GM13977 (cell line): ENCODE data around the gene GOLGA8B.

ENCODE experiments used
- DNase-seq: peaks from one replicate; pipeline ENCODE4 v3.0.0; 2012; ENCODE audit warnings: low spot score
- CTCF ChIP-seq: IDR thresholded peaks from 2 replicates; pipeline ENCODE4 v1.5.1; 2012; ENCODE audit warnings: mild to moderate bottlenecking, control low read depth; ENCODE audit not compliant: insufficient read depth; ENCODE audit errors: extremely low read depth, missing control alignments
- in situ Hi-C: fragments of 300-500 bp; cut with MboI; formaldehyde crosslinking; loops from one replicate; pipeline ENCODE4 v1.12.0; 2022; ENCODE audit warnings: low sequenced_read_pairs, low pct_unique_long_range_greater_than_20kb, mixed read lengths, inconsistent platforms; ENCODE audit not compliant: unreplicated experiment

GOLGA8B gene

DNA sequence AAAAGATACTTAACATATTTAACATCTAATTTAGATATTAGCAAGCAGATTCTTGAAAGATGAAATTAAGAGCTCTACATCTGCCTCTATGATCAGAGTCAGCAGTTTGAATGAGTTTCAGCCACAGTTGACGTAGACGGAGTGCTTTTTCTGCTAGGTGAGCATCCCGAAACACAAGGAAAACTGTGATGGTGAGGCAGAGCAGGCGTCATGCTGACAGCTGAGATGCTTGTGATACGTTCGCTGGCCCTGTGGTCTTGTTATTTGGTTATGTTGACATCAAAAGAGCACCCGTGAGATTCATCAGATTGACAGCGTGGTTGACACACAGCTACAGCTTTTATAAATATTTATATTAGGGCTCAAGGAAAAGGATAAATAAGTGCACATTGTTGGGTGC is 19.6 kb upstream of the GOLGA8B start:
- no peak for TF ChIP-seq CTCF
- in situ Hi-C loops: loop anchor here (25.0 kb wide), 1 partner anchor 309 kb away; no protein-coding TSS in a partner anchor
- DNase-seq: no peak

DNA sequence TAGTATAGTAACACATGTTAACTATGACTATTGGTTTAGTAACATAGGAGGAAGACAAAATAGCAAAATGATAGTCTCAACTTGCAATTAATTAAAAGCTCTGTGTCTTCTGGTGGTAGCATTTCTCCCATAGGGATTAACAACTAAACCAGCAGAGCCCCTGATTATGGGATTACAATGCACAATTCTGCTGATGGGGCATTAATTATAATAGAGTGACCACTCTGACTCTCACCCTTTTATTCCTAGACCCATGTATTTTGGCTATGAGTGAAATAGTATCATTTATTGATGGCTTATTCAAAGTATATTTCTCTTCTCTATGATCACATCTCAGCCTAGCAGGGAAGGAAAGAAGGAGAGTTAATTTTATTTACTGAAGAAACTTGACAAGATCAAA is 17.5 kb upstream of the GOLGA8B start:
- DNase-seq: no peak
- TF ChIP-seq CTCF: no peak
- in situ Hi-C loops: loop anchor here (25.0 kb wide), 1 partner anchor 311 kb away; no protein-coding TSS in a partner anchor

GRCh38 chr15:34598799-34599585 is 15.5 kb upstream of the GOLGA8B start:
- no peak for DNase-seq
- no peak for TF ChIP-seq CTCF
- in situ Hi-C loops: loop anchor here (25.0 kb wide), 4 partner anchors 137 to 512 kb away; partner anchors contain the start of genes EMC4 and LPCAT4

DNA sequence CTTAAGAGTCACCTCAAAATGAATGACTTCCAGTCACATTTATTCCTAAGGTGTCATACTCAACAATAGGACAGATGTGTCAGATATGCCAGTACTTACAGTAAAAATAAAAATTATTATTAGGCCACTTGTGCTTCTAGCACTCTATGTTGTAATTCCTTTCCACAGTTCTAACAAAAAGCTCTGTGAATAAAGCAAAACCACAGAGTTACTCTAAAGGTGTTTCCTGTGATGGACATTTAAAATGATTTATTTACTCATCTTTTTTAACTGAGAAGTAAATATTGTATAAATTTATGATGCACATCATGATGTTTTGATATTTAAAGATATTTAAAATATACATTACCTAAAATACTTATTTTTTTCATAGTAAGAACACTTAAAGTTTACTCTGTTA is 13.9 kb upstream of the GOLGA8B start:
- no peak for DNase-seq
- TF ChIP-seq CTCF: no peak
- in situ Hi-C loops: loop anchor here (25.0 kb wide), 4 partner anchors 135 to 510 kb away; partner anchors contain the start of genes EMC4 and LPCAT4

- DNase-seq: no peak
- in situ Hi-C loops: loop anchor here (25.0 kb wide), 4 partner anchors 132 to 507 kb away; partner anchors contain the start of genes EMC4 and LPCAT4
- no peak for TF ChIP-seq CTCF
Measured at GRCh38 chr15:34594361-34594760, 10.9 kb upstream of the GOLGA8B start.

GRCh38 chr15:34591306-34591705 is 7.9 kb upstream of the GOLGA8B start:
- TF ChIP-seq CTCF: no peak
- in situ Hi-C loops: loop anchor here (25.0 kb wide), 4 partner anchors 129 to 504 kb away; partner anchors contain the start of genes EMC4 and LPCAT4
- DNase-seq: no peak
